Neural cell (in vitro differentiated cells): ENCODE results near the gene ASIC2.

Source experiments
- EP300 ChIP-seq: fragments of 450-650 bp; conservative IDR thresholded peaks from 2 replicates; pipeline ENCODE4 v1.6.1; 2014; ENCODE audit warnings: antibody characterized with exemption, mild to moderate bottlenecking, moderate library complexity; ENCODE audit not compliant: poor library complexity, severe bottlenecking
- POLR2AphosphoS5 ChIP-seq: IDR thresholded peaks from 2 replicates; pipeline ENCODE4 v1.6.1; 2012
- TAF1 ChIP-seq: IDR thresholded peaks from 2 replicates; pipeline ENCODE4 v1.6.1; 2012; ENCODE audit warnings: low read depth
- TF ChIP-seq, protein P1 (sequence below): fragments of 450-650 bp; IDR thresholded peaks from 2 replicates; pipeline ENCODE4 v1.5.1; 2014; ENCODE audit warnings: antibody characterized with exemption, mild to moderate bottlenecking, moderate library complexity; ENCODE audit not compliant: poor library complexity, severe bottlenecking

DNA sequence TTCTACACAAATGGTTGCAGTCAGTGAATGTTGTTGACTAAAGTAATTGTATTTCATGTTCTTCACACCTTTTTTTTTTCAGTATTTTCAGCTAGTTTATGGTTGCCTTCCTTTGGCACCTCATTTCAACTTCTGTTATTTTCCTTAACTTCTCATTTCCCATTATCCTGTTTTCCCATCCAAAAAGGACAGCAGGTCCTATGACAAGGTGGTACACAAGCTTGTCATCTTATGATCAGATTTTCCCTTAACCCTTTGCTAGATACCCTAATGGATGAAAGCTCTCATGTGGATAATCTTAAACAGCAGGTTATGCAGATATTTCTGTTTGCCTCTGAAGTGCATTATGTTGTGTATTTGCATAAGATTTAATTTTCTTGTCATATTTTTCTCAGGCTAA is 7.1 kb upstream of the ASIC2 start:
- TF ChIP-seq, protein P1, sequence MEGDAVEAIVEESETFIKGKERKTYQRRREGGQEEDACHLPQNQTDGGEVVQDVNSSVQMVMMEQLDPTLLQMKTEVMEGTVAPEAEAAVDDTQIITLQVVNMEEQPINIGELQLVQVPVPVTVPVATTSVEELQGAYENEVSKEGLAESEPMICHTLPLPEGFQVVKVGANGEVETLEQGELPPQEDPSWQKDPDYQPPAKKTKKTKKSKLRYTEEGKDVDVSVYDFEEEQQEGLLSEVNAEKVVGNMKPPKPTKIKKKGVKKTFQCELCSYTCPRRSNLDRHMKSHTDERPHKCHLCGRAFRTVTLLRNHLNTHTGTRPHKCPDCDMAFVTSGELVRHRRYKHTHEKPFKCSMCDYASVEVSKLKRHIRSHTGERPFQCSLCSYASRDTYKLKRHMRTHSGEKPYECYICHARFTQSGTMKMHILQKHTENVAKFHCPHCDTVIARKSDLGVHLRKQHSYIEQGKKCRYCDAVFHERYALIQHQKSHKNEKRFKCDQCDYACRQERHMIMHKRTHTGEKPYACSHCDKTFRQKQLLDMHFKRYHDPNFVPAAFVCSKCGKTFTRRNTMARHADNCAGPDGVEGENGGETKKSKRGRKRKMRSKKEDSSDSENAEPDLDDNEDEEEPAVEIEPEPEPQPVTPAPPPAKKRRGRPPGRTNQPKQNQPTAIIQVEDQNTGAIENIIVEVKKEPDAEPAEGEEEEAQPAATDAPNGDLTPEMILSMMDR: no peak
- TF ChIP-seq TAF1 (no peak), EP300 (no peak), POLR2AphosphoS5 (no peak)
